GM19193 (cell line): Measurements from ENCODE around the gene CAPN12.

Experiments
- POLR2A ChIP-seq: IDR thresholded peaks from 4 replicates; pipeline ENCODE4 v1.6.1; 2011; ENCODE audit not compliant: insufficient read depth, insufficient read length; ENCODE audit errors: extremely low read depth

The CAPN12 gene

DNA sequence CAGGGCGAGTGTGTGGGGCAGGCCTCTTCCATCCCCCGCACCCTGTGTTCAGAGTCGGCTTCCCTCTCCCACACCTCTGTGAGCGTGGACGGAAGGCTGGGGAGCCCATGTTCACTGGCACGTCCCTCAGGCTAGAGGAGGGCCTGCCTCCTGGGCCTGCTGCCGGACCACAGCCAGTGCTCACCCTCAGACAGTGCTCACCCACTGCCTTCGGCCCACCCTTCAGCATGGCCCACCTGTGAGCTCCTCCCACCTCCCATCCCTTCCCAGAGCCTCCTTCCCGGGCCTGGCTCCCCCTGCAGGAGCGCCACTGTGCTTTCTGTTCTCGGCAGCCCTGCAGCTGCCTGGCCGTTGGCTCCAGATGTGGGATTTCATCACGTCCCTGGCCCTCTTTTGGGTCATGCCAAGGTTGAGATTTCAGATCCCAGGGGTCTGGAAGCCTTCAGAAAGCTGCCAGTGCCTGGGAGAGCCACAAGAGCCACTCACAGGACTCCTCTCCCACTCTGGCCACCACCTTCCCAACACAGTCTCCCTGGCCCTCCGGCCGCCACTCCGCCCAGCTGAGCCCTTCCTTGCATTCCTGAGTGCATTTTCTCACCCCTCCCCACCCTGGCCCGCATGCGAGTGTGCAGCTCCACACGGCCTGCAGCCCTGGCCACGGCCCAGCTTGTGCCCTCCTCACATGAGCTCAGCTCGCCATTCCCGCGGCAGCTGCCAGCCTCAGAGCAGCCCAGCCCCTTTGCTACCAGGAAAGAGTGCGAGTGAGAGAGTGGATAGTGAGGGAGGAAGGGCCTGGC lies 25.3 kb downstream of the CAPN12 start:
- TF ChIP-seq POLR2A = no peak

DNA sequence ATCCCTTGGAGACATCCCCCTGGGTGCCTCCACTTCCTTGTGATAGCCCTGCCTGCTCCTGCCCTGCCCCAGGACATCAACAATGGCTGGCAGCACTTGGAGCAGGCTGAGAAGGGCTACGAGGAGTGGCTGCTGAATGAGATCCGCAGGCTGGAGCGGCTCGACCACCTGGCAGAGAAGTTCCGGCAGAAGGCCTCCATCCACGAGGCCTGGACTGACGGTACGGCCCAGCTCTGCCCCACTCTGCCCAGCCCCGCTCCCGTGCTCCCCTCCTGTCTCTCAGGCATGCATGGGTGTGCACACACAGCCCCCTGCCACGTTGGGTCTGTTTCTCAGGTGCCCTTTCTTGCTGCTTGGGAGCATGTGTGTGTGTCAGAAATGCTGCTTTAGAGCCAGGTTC lies 26.4 kb downstream of the CAPN12 start:
- TF ChIP-seq POLR2A = no peak

DNA sequence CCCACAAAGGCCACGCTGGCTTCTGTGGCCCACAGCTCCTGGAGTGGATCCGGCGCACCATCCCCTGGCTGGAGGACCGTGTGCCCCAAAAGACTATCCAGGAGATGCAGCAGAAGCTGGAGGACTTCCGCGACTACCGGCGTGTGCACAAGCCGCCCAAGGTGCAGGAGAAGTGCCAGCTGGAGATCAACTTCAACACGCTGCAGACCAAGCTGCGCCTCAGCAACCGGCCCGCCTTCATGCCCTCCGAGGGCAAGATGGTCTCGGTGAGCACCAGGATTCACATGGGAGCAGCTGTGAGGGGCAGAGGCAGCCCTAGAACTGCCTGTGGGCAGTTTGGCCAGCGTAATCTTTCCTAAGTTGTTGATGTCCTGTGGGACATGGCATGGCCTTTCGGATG lies 27.2 kb downstream of the CAPN12 start:
- TF ChIP-seq POLR2A = no peak

DNA sequence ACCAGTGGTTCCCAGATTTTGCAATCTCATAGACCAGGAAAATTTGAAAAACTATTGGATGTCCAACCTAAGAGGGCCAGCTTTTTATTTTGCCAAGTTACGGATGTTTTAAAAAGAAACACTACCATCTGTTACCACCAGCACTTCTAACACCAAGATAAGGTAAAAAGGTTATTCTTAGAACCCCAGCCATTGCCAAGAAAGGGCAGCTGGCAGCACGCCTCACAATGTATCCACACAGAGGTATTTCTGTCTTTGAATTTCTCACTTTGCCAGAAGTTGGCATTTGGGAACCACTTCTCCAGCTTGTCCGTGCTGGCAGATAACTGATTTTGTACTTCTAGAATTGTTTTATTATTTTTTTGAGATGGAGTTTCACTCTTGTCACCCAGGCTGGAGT lies 28.7 kb downstream of the CAPN12 start:
- TF ChIP-seq POLR2A = no peak

DNA sequence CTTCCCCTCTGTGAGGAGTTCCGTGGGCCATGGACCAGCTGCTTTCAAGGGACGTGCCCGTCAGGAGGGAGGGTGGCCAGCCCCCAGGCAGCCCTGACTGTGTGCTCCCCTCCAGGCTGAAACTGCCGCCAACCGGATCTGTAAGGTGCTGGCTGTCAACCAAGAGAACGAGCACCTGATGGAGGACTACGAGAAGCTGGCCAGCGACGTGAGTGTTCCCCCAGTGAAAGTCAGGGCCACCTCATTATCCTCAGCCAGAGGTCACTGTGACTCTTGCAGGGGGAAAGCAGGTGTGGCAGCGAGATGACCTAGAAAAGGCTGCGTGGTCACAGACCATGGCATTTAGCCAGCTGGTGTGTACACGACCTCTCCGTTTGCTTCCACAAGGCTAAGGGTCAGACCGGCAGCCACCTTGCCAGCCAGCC lies 29.9 kb downstream of the CAPN12 start:
- no peak for TF ChIP-seq POLR2A

DNA sequence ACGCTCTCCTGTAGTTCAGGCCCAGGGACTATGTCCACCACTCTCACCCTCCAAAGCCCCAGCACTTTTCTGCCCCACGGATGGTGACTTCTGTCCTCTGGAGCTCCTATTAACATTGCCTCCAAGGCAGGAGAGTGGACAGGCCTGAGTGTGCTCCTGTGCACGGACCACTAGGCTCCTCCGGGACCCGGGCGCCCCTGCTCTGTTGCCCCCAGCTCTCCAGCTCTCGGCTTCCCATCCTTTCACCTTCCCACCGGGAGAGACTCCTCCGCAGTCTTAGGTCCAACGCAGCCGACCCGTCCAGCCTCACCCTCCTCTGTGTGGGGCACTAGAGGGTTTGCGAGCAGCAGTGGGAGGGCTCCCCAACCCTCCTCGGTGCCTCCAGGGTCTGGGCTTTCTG lies 30.4 kb downstream of the CAPN12 start:
- peak; percentile 8 for TF ChIP-seq POLR2A

DNA sequence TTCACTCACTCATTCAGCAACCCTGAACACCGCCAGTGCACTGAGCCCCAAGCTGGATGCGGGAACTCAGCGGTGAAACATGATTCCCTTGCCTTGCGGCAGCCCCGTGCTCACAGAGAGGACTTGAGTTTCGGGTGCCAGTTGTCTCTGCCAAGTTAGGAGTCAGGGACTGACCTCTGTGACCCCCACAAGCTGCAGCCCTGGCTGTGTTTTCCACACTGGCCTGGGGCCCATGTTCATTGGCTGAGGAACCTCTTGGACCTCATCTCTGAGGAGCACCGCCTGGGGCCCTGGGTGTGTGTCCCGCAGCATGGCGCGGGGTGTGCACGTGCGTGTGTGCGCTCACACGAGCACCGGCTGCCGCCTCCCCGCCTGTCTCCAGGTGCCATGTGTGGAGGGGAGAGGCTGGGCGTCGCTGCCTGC lies 31.0 kb downstream of the CAPN12 start:
- TF ChIP-seq POLR2A = no peak

DNA sequence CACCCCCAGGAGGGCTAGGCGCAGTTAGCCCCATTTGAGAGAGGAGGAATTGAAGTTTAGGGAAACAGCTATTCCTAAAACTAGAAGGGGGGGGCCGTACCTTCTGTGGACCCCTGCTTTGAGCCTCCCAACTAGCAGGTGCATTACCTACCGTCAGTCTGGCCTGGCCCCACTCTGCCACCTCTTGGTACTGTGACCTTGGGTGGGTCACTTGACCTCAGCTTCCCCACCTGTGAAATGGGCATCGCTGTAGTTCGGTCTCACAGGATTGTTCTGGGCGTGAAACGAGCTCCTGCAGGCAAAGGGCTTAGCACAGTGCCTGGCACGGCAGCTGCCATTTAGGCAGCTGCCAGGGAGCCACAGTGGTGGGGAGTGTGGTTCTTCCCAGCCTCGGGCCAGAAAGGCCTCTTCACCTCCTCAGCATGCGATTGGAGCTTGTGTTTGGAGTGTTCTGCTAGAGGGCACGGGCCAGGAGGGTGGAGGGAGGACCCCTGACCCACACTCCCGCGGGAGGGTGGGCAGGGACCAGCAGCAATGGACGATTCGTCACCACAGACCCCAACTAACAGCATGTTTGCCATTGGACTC lies 32.0 kb downstream of the CAPN12 start:
- no peak for TF ChIP-seq POLR2A

DNA sequence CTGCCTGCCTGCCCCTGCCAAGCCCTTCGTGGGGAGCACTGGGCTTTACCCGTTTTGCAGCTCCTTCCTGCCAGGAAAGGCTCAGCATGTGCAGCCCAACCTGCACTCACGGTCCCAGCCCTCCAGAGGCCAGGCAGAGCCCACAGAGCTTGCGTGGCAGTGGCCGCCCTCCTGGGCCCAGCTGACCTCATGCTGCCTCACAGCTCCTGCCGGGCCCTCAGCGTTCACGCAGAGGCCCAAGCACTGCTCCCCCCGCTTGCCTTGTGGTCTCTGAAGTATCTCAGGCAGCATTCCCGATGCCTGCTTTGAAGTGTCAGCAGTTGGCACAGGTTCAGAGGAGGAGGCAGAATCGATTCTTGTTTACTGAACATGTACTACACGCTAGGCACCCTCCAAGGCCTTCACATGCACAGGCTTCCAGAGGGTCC lies 32.5 kb downstream of the CAPN12 start:
- no peak for TF ChIP-seq POLR2A

DNA sequence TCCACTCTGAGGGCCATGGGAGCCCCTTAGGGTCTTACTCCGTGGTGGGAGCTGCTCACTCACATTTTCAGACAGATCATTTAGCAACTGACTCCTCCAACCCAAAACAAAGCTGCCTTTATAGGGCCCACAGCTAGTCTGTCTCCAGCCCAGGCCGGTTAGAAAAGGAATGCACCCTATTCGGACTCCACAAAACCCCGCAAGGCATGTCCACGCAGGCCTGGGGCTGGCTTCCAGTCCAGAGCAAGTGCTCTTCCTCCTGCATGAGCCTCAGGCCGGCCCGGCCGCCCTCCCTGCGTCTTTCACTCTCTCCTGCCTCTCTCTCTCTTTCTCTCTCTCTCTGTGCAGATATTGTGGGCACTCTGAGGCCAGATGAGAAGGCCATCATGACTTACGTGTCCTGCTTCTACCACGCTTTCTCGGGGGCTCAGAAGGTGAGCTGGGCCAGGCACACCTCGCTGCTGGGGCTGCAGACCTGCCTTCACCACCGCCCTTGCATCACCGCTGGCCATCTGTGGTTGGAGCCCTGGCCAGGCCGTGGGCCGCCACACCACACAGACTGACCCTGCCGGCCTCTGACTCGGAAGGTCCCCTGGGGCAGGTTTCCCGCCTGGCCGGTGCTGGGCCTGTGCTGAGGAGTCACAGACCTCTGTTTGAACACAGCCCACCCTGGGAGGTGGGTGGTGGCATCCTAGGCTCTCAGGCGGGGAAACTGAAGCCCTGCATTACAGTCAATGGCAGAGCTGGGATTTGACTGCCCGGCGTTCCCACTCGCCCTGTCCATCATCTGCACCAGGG lies 33.1 kb downstream of the CAPN12 start:
- TF ChIP-seq POLR2A = no peak

DNA sequence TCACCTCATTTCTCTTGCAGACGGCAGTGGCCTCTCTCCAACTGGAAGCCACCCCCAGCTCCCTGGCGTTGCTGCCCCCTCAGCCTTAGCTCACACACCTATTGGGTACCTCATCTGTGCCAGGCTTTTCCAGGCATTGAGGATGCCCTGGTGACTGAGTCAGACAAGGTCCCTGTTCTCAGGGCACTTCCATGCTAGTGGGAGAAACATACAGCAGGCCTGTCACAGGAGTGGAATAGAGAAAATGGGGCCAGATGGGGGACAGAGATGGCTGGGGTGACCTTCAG lies 33.9 kb downstream of the CAPN12 start:
- no peak for TF ChIP-seq POLR2A

DNA sequence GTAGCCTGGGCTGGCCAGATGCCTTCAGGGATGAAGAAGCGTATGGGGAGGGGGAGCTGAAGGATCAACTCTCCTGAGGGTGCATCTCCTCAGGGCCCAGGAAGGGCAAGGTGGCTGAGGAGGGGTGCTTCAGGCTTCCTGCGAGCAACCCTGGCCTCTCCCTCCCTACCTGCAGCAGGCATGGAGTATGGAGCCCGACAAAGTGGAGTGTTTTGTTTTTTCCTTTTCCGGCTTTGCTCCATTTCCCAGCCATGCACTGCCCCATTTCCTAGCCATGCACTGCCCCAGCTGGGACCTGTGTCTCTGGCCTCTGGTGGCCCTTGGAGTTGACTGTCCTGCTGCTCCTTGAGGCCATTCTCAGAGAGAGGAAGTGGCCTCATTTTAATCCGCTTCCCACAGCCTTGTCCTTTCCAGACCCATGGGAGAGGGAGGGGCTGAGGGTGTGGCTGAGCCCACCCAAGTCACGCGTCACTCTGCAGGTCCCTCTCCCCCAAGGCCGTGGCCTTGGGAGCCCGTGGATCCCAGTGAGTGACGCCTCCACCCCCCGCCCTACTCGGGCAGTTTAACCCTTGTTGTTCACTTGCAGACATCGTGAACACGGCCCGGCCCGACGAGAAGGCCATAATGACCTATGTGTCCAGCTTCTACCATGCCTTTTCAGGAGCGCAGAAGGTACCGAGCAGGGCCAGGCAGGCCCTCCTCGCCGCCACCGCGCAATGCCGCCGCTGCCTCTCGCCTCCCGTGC lies 34.4 kb downstream of the CAPN12 start:
- no peak for TF ChIP-seq POLR2A

DNA sequence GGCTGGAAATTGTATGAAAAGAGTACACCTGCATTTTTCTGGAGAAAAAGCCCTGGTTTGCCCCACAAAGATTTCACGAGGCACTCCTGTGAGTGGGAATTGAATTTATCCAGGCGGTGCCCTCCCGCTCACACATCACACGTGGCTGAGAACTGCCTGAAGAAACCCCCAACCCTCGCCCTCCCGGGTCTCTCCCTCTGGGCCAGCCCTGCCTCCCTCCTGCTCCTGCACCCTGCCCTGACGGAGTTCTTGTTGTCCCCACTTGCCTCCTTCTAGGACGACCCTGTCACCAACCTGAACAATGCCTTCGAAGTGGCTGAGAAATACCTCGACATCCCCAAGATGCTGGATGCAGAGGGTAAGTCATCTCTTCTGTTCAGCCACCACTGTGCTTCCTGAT lies 35.2 kb downstream of the CAPN12 start:
- no peak for TF ChIP-seq POLR2A

DNA sequence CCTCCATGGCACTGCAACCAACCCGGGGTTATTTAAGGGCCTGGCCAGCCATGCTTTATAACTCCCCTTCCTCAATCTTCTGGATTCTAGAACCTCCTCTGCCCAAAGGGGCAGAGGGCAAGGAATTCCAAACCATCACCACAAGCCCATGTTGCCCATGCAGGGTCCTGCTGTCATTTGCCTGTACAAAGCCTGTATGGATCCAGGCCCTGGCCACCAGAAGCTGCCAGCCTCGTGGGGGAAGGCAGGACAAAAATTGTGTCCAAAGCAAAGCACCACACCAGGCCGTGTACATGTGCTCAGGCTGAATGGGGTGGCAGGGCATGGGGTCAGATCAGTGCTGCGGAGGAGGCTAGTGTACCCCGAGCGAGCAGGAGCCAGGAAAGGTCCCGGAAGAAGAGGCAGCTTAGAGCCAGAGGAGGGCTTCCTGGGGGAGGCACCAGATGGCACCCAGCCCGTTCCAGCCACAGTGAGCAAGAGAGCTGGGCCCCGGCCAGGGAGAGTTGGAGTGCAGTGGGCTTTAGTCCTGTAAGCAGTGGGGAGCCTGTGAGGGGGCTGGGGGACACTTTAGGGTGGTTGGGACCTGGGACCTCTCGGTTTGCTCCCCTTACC lies 35.8 kb downstream of the CAPN12 start:
- TF ChIP-seq POLR2A = no peak
